ENCODE data around the gene NUMB. TPM values are rescaled to one million over a fixed set of nuclear protein-coding genes. Genes with fewer than 3 reads are reported as not detected.

Gene NUMB
- 39.0 and 52.3 TPM in 2 replicates for total RNA-seq (ENCODE audit: low replicate concordance)

GRCh38 chr14:73458183-73458976 lies at the start of gene NUMB:
NUMB (minus strand) TSS chr14:73458546; CDS start chr14:73355751, 102,795 bp downstream.
- TF ChIP-seq, protein P1, sequence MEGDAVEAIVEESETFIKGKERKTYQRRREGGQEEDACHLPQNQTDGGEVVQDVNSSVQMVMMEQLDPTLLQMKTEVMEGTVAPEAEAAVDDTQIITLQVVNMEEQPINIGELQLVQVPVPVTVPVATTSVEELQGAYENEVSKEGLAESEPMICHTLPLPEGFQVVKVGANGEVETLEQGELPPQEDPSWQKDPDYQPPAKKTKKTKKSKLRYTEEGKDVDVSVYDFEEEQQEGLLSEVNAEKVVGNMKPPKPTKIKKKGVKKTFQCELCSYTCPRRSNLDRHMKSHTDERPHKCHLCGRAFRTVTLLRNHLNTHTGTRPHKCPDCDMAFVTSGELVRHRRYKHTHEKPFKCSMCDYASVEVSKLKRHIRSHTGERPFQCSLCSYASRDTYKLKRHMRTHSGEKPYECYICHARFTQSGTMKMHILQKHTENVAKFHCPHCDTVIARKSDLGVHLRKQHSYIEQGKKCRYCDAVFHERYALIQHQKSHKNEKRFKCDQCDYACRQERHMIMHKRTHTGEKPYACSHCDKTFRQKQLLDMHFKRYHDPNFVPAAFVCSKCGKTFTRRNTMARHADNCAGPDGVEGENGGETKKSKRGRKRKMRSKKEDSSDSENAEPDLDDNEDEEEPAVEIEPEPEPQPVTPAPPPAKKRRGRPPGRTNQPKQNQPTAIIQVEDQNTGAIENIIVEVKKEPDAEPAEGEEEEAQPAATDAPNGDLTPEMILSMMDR (IDR thresholded peaks at IDR 0.05; ENCODE audit: insufficient read depth, low read length): no peak
- peak within 1 kb of the TSS; percentile 86 for H3K4me3 ChIP-seq (ENCODE audit: low read depth, low read length)
- DNase-seq (ENCODE audit: low read depth): peak; percentile 100

DNA sequence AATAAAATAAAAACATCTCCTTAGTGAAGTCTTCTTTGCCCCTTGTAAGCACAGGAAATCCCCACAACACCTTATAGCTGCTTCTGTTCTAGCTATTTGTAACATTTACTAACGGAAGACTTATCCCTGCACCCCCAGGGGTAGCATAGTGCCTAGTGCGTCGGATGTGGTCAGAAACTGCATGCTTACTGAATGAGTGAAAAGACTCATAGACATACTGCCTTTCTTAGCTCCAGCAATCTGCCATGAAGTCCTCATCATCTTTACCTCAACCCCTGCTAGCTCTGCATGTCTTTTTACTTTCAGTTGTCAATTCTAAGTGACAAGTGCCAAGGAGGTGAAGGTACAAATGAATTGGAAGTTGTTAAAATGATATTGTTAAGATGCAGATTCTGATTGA lies 45.3 kb upstream of the NUMB start:
- TF ChIP-seq, protein P1 (IDR thresholded peaks at IDR 0.05; ENCODE audit: insufficient read depth, low read length): no peak
- no peak for DNase-seq (ENCODE audit: low read depth)
- H3K4me3 ChIP-seq (ENCODE audit: low read depth, low read length): no peak overlapping the region

DNA sequence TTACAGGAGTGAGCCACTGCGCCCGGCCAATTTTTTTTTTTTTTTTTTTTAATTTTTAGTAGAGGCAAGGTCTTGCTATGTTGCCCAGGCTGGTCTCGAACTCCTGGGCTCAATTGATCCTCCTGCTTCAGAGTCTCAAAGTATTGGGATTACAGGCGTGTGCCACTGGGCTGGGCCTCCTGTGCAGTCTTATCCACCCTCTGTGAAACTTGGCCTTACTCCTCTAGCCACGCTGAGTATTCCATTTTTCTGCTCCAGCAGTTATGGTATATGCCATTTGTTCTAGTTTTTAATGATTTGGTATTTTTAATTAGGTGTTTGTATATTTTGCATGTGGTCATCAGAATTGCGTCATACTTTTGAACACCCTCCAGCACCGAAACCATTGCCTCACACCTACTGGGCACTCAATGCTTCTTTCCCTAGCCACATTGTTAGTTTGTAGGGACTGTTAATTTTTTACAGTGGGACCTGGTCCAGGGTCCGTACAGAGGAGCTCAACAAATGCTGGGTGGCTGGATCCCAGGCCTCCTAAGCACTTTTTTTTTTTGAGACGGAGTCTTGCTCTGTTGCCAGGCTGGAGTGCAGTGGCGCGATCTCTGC lies 43.8 kb upstream of the NUMB start:
- DNase-seq (ENCODE audit: low read depth): no peak
- TF ChIP-seq, protein P1 (IDR thresholded peaks at IDR 0.05; ENCODE audit: insufficient read depth, low read length): no peak
- H3K4me3 ChIP-seq (ENCODE audit: low read depth, low read length): no peak overlapping the region

DNA sequence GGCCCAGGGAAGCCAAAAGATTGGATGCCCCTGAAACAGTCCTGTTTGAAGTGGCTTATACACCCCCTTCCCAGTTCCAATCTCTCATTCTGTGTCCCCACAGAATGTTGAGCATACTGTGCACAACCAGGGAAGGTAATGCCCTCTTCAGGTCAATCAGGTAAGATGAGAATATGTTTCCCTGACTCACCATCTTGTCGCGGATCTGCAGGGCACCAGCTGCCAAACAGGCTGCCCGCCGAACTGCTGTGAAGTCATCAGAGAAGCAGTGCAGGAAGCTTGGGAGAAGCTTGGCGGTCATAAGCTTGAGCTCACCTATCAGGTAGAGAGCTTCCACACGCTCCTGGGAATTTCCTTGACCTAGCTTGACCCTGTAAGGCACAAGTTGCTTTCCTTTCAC lies 42.0 kb upstream of the NUMB start:
- DNase-seq (ENCODE audit: low read depth): no peak
- H3K4me3 ChIP-seq (ENCODE audit: low read depth, low read length): no peak overlapping the region
- TF ChIP-seq, protein P1 (IDR thresholded peaks at IDR 0.05; ENCODE audit: insufficient read depth, low read length): no peak

- TF ChIP-seq, protein P1 (IDR thresholded peaks at IDR 0.05; ENCODE audit: insufficient read depth, low read length): no peak
- no peak overlapping the region for H3K4me3 ChIP-seq (ENCODE audit: low read depth, low read length)
- DNase-seq (ENCODE audit: low read depth): no peak
Observed at GRCh38 chr14:73494593-73494992, 36.2 kb upstream of the NUMB start.

GRCh38 chr14:73492670-73493069 lies 34.3 kb upstream of the NUMB start:
- DNase-seq (ENCODE audit: low read depth): no peak
- TF ChIP-seq, protein P1 (IDR thresholded peaks at IDR 0.05; ENCODE audit: insufficient read depth, low read length): no peak
- peak overlapping the region; percentile 82 for H3K4me3 ChIP-seq (ENCODE audit: low read depth, low read length)

All from fibroblast of the aortic adventitia (primary cell).